HepG2 (cell line): Measurements from ENCODE around the gene SCO1. TPM values are rescaled to one million over a fixed set of nuclear protein-coding genes. Genes with fewer than 3 reads are reported as not detected.
A peak's percentile ranks its signal among the peaks of the same experiment; 100 is the strongest.

ENCODE experiments used
- ATAC-seq: fragments of 200-7000 bp; cut with Tn5 transposase; 3 replicates; pipeline ENCODE4 v1.9.1; 2020; ENCODE audit warnings: mild to moderate bottlenecking, moderate library complexity
- BruUV-seq: library from RNA; stranded (reverse); fragments of 400-500 nt; replicated peaks from 2 replicates; lab custom pipeline; 2021; lab: Mats Ljungman, UMichigan
- CTCF ChIA-PET: fragments of 300-600 bp; formaldehyde crosslinking; extraction: SDS; loops from one replicate; lab custom pipeline; 2021; ENCODE audit warnings: low total read pairs, inconsistent platforms, low intra/inter-chr PET ratio; lab: Yijun Ruan, JAX
- POLR2A ChIA-PET: fragments of 350-600 bp; sonication (Branson Sonifier 250); formaldehyde crosslinking; loops from one replicate; lab custom pipeline; 2020; ENCODE audit warnings: antibody characterized with exemption, inconsistent platforms; lab: Yijun Ruan, JAX
- DNase-seq: peaks from one replicate; pipeline ENCODE4 v3.0.0-alpha.2; 2015; ENCODE audit warnings: low spot score
- FAIRE-seq: peaks from 3 replicates; lab custom pipeline; 2011; peaks lifted over from hg19 to GRCh38; lab: Jason Lieb, UNC
- H2AFZ ChIP-seq: one replicate; pipeline ENCODE4 v1.6.1; 2011; ENCODE audit warnings: low read length, inconsistent platforms
- H3K27ac ChIP-seq: fragments of 300-600 bp; 3 replicates; pipeline ENCODE4 v1.8.0; 2011; ENCODE audit warnings: mixed run types, mild to moderate bottlenecking, mixed read lengths, low read length, inconsistent platforms; ENCODE audit not compliant: insufficient read depth; ENCODE audit errors: extremely low read length
- H3K27me3 ChIP-seq, 2 experiments: fragments of 200-600 bp in 1 of 2; 2 replicates in 1 of 2; 3 replicates in 1 of 2; pipeline versions ENCODE4 v1.6.0 to v1.8.0; 2011; ENCODE audit warnings: low read length in 2 of 2, mild to moderate bottlenecking in 2 of 2, moderate library complexity in 2 of 2, inconsistent platforms in 1 of 2; ENCODE audit not compliant: insufficient read depth in 2 of 2, control insufficient read depth in 1 of 2
- H3K36me3 ChIP-seq, 2 experiments: fragments of 200-600 bp in 1 of 2; replicated peaks in 1 of 2; 2 replicates in 1 of 2; 3 replicates in 1 of 2; pipeline versions ENCODE4 v1.5.1 to v1.8.0; 2011; ENCODE audit warnings: low read length in 2 of 2, inconsistent platforms in 1 of 2; ENCODE audit not compliant: insufficient read depth in 2 of 2, control insufficient read depth in 1 of 2
- H3K4me1 ChIP-seq: 2 replicates; pipeline ENCODE4 v1.5.1; 2012; ENCODE audit warnings: low read length, inconsistent platforms; ENCODE audit not compliant: insufficient read depth
- H3K4me2 ChIP-seq: 2 replicates; pipeline ENCODE4 v1.6.0; 2011; ENCODE audit warnings: low read depth, low read length, inconsistent platforms
- H3K4me3 ChIP-seq, 3 experiments: fragments of 200-600 bp in 1 of 3; sonication (generic), shearing (Covaris generic) in 1 of 3; replicated peaks in 1 of 3; 2 replicates each; pipeline ENCODE4 v1.5.1; 2011 to 2016; ENCODE audit warnings: low read length in 3 of 3, inconsistent platforms in 2 of 3, low read depth in 2 of 3, mild to moderate bottlenecking in 2 of 3, control low read depth in 1 of 3, mixed read lengths in 1 of 3; ENCODE audit not compliant: insufficient read depth in 1 of 3
- H3K79me2 ChIP-seq: one replicate; pipeline ENCODE4 v1.6.1; 2011; ENCODE audit warnings: low read length, inconsistent platforms; ENCODE audit not compliant: insufficient read depth
- H3K9ac ChIP-seq: 2 replicates; pipeline ENCODE4 v1.6.0; 2011; ENCODE audit warnings: mild to moderate bottlenecking, low read depth, low read length, inconsistent platforms; ENCODE audit not compliant: insufficient read depth
- H3K9me3 ChIP-seq: 2 replicates; pipeline ENCODE4 v1.5.1; 2012; ENCODE audit warnings: mild to moderate bottlenecking, low read length
- H4K20me1 ChIP-seq: 2 replicates; pipeline ENCODE4 v1.6.0; 2011; ENCODE audit warnings: inconsistent platforms, mild to moderate bottlenecking, low read length, moderate library complexity; ENCODE audit not compliant: insufficient read depth
- HNRNPLL ChIP-seq: fragments of 200-400 bp; formaldehyde crosslinking; IDR thresholded peaks from 2 replicates; pipeline ENCODE4 v1.6.1; 2017; ENCODE audit warnings: mild to moderate bottlenecking, low read depth, low read length; ENCODE audit not compliant: poor library complexity, severe bottlenecking
- KAT2B ChIP-seq: fragments of 150-350 bp; IDR thresholded peaks from 2 replicates; pipeline ENCODE4 v1.6.1; 2014; ENCODE audit warnings: low read depth, low read length, borderline replicate concordance
- KLF13 ChIP-seq: sonication (generic); formaldehyde crosslinking; IDR thresholded peaks from 2 replicates; pipeline ENCODE4 v1.4.0; 2020; ENCODE audit warnings: mild to moderate bottlenecking, missing genetic modification reagents
- NAIF1 ChIP-seq: sonication (generic); formaldehyde crosslinking; IDR thresholded peaks from 2 replicates; pipeline ENCODE4 v1.5.0; 2020; ENCODE audit warnings: mild to moderate bottlenecking, missing genetic modification reagents, borderline replicate concordance
- NFKBIZ ChIP-seq: IDR thresholded peaks from 2 replicates; pipeline ENCODE4 v1.6.1; 2018; ENCODE audit warnings: missing genetic modification reagents, missing compliant biosample characterization
- RBM39 ChIP-seq: fragments of 200-400 bp; formaldehyde crosslinking; IDR thresholded peaks from one replicate; pipeline ENCODE4 v1.6.1; 2018; ENCODE audit warnings: antibody characterized with exemption, mild to moderate bottlenecking, low read depth, low read length; ENCODE audit not compliant: poor library complexity, severe bottlenecking
- U2AF2 ChIP-seq: fragments of 200-400 bp; formaldehyde crosslinking; IDR thresholded peaks from 2 replicates; pipeline ENCODE4 v1.6.1; 2017; ENCODE audit warnings: low read depth, mild to moderate bottlenecking, low read length
- ZNF282 ChIP-seq: fragments of 450-650 bp; IDR thresholded peaks from 2 replicates; pipeline ENCODE4 v1.6.1; 2018; ENCODE audit not compliant: partially characterized antibody
- WGBS: methylation state at CpG from one replicate; pipeline ENCODE4 v1.1.6; 2017; ENCODE audit warnings: low lambda C conversion rate; 5-methylcytosine and 5-hydroxymethylcytosine counted together
- in situ Hi-C: cut with HindIII; loops from 2 replicates; pipeline ENCODE4 v1.10.0; 2017; ENCODE audit warnings: low pct_unique_long_range_greater_than_20kb; ENCODE audit not compliant: extremely low pct_ligation_motif_present
- intact Hi-C: fragments of 100-400 bp; cut with micrococcal nuclease; formaldehyde crosslinking; loops from one replicate; pipeline ENCODE4 v1.10.0; 2022; ENCODE audit not compliant: unreplicated experiment
- polyA plus RNA-seq, 8 experiments: library from polyadenylated mRNA; depleted of rRNA in 3 of 8; stranded (reverse) in 7 of 8; unstranded in 1 of 8; fragments of >200 nt; fragmentation: Illumina TruSeq in 4 of 8; extraction: Trizol in 4 of 8; gene quantifications; 2 replicates each; pipeline versions ENCODE4 v1.2.1 to v1.2.3, GENCODE V29; 2011 to 2016; ENCODE audit warnings: low read depth in 4 of 8, missing spikeins in 1 of 8, mixed read lengths in 1 of 8; ENCODE audit not compliant: insufficient read depth in 1 of 8
- total RNA-seq, 5 experiments: library from RNA; depleted of rRNA; stranded (reverse); fragments of >200 nt; fragmentation: Illumina TruSeq; extraction: Trizol; gene quantifications; 2 replicates each; pipeline ENCODE4 v1.2.3, GENCODE V29; 2016; ENCODE audit warnings: low read depth in 1 of 5
- TF ChIP-seq, protein P1 (sequence below): sonication (generic); formaldehyde crosslinking; IDR thresholded peaks from 2 replicates; pipeline ENCODE4 v1.4.0; 2020; ENCODE audit warnings: missing genetic modification reagents; ENCODE audit errors: not compliant biosample characterization

Gene SCO1
- total and polyA plus RNA-seq, 2 of the 13 experiments (the other 11 are each of a cell fraction or from before 2014, with no cell fraction given), result 11.4 to 50.3 TPM

DNA sequence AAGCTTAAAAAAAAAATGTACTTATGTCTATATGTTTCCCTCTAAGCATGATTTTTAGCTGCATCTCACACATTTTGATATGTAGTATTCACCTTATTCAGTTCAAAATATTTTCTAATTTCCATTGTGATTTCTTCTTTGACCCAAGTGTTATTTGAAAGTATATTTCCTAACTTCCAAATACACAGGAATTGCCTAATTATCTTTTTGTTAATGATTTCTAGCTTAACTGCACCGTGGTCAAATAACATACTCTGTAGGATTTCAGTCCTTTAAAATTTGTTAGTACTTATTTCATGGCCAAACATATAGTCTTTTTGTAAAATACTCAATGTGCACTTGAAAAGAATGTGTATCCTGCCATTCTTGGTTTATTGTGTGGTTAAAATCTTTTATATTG, 21.2 kb upstream of the SCO1 start:
- no peak overlapping the region; the same call in 1 of the 2 replicates for H3K4me2 ChIP-seq
- H3K4me1 ChIP-seq, result peaks cover 9% of the 10 kb centered on the region
- H4K20me1 ChIP-seq, result no peaks in the 10 kb centered on the region
- CTCF ChIA-PET, result no interaction called here
- WGBS, result 0% methylated on average over 1 of the region's 1 CpG
- TF ChIP-seq, protein P1, sequence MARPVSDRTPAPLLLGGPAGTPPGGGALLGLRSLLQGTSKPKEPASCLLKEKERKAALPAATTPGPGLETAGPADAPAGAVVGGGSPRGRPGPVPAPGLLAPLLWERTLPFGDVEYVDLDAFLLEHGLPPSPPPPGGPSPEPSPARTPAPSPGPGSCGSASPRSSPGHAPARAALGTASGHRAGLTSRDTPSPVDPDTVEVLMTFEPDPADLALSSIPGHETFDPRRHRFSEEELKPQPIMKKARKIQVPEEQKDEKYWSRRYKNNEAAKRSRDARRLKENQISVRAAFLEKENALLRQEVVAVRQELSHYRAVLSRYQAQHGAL (CRISPR knock-in tag), result no peak
- TF ChIP-seq KLF13 (CRISPR knock-in tag), result no peak
- no peak for TF ChIP-seq KAT2B
- no peak for TF ChIP-seq HNRNPLL
- TF ChIP-seq ZNF282, result no peak
- TF ChIP-seq NAIF1, result no peak
- no peak for TF ChIP-seq U2AF2
- no peak for TF ChIP-seq RBM39
- TF ChIP-seq NFKBIZ (CRISPR knock-in tag), result no peak
- DNase-seq, result no peak
- H3K9ac ChIP-seq, result no peak overlapping the region
- H3K27ac ChIP-seq, result no peak overlapping the region
- no peak for ATAC-seq
- H3K79me2 ChIP-seq, result no peaks in the 10 kb centered on the region
- BruUV-seq, result no TSS peak
- POLR2A ChIA-PET, result no interaction called here
- in situ Hi-C loops (no loop called here), intact Hi-C loops (no loop called here)
- no peak overlapping the region for H3K4me3 ChIP-seq
- H3K36me3 ChIP-seq, result no peaks in the 10 kb centered on the region
- H3K9me3 ChIP-seq, result no peaks in the 10 kb centered on the region
- FAIRE-seq, result peak; percentile 30
- H2AFZ ChIP-seq, result no peak overlapping the region
- no peaks in the 10 kb centered on the region for H3K27me3 ChIP-seq
